ENCODE measurements around the gene CLMP.

DNA sequence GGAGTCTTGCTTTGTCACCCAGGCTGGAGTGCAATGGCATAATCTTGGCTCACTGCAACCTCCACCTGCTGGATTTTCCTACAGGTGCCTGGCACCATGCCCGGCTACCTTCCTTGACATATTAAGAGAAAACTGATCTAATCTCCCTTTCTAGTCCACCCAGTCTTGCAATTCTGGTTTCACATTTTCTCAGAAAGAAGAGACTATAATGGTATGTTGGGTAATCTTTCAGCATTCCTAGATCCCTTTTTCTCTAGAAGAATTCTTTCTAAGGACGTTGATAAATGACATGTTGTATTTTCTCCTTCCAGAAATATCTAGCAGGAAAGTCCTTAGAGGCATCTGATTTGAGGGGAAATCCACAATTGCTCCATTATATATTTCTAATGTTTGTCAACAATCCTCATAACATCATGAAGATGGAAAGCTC is 122.7 kb downstream of the CLMP start:
- TF ChIP-seq, protein P1, sequence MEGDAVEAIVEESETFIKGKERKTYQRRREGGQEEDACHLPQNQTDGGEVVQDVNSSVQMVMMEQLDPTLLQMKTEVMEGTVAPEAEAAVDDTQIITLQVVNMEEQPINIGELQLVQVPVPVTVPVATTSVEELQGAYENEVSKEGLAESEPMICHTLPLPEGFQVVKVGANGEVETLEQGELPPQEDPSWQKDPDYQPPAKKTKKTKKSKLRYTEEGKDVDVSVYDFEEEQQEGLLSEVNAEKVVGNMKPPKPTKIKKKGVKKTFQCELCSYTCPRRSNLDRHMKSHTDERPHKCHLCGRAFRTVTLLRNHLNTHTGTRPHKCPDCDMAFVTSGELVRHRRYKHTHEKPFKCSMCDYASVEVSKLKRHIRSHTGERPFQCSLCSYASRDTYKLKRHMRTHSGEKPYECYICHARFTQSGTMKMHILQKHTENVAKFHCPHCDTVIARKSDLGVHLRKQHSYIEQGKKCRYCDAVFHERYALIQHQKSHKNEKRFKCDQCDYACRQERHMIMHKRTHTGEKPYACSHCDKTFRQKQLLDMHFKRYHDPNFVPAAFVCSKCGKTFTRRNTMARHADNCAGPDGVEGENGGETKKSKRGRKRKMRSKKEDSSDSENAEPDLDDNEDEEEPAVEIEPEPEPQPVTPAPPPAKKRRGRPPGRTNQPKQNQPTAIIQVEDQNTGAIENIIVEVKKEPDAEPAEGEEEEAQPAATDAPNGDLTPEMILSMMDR (optimal IDR thresholded peaks at IDR 0.05 in 1 of 3, IDR thresholded peaks at IDR 0.05 in 1 of 3, conservative IDR thresholded peaks at IDR 0.05 in 1 of 3; ENCODE audit: extremely low read depth in 1 of 3, insufficient read depth in 2 of 3, low read length in 3 of 3), result no peak
- no peak for TF ChIP-seq EZH2 (IDR thresholded peaks at IDR 0.05; ENCODE audit: low read length)

All from keratinocyte (primary cell).